Measurements from ENCODE around the gene TEDDM1.

Gene TEDDM1

DNA sequence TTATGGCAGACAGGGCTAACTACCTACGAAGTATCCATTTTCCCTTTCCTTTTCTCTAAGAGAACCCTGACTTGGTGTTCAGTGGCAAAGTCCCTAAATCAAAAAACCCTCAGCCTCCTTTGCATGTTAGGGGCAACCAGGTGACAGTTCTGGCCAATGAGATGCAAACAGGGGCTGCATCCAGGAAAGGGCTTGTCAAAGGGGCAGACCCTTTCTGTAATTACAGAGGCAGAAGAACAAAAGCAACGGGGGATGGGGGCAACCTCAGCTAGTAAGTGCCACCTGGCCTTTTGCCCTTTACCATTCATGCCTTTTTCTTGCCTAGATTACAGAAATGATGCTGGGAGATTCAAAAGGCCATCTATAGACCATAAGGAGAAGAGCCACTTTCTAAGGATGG is 43.3 kb downstream of the TEDDM1 start:
- H3K4me3 ChIP-seq (replicated peaks in 1 of 2; ENCODE audit: low read depth in 2 of 2, low read length in 2 of 2), result no peak overlapping the region
- TF ChIP-seq, protein P1, sequence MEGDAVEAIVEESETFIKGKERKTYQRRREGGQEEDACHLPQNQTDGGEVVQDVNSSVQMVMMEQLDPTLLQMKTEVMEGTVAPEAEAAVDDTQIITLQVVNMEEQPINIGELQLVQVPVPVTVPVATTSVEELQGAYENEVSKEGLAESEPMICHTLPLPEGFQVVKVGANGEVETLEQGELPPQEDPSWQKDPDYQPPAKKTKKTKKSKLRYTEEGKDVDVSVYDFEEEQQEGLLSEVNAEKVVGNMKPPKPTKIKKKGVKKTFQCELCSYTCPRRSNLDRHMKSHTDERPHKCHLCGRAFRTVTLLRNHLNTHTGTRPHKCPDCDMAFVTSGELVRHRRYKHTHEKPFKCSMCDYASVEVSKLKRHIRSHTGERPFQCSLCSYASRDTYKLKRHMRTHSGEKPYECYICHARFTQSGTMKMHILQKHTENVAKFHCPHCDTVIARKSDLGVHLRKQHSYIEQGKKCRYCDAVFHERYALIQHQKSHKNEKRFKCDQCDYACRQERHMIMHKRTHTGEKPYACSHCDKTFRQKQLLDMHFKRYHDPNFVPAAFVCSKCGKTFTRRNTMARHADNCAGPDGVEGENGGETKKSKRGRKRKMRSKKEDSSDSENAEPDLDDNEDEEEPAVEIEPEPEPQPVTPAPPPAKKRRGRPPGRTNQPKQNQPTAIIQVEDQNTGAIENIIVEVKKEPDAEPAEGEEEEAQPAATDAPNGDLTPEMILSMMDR (IDR thresholded peaks at IDR 0.05; ENCODE audit: low read depth, low read length), result no peak
- no peak for DNase-seq (ENCODE audit: low read depth in 2 of 2)

DNA sequence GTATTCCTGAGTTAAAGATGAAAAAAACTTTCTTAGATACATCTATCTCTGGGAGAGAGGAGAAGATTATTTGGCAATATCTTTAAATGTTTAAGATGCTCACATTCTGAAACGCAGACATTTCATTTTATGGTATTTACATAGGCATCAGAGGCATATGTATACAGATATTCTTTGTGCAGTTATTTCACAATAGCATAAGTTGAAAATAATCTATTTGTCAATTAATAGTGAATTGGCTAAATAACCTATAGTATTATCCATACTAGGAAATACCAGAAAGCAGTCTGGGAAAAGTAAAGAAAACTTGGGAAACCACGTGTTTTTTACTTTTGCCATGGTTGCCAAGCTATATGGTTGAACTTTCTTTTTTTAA is 44.8 kb downstream of the TEDDM1 start:
- TF ChIP-seq, protein P1 (IDR thresholded peaks at IDR 0.05; ENCODE audit: low read depth, low read length), result no peak
- DNase-seq (ENCODE audit: low read depth in 2 of 2), result no peak
- H3K4me3 ChIP-seq (replicated peaks in 1 of 2; ENCODE audit: low read depth in 2 of 2, low read length in 2 of 2), result no peak overlapping the region

DNA sequence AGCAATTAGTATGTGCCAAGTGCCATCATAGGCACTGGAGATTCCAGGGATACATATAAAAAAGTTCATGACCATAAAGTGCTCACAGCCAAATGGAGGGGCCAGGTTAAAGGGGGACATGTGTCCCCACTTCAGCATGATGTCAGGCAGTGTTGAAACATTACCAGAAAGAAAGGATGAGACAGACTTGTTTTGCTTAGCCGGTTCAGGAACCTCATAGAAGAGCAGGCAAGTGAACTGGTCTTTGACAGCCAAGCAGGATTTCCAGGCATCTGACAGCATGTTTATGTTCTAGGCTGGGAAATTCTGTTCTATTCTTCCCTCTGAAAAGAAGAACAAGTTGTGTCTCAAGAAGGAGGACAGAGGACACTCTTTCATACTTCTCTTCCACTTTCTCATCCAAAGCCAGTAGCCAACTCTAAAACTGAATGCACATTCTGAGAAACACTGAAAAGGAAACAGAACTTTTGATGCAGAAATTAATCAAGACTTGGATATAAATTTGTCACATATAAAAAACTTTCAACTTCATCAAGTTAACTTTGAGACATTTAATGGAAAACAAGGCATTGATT is 48.6 kb downstream of the TEDDM1 start:
- H3K4me3 ChIP-seq (replicated peaks in 1 of 2; ENCODE audit: low read depth in 2 of 2, low read length in 2 of 2), result no peak overlapping the region
- TF ChIP-seq, protein P1 (IDR thresholded peaks at IDR 0.05; ENCODE audit: low read depth, low read length), result no peak
- no peak for DNase-seq (ENCODE audit: low read depth in 2 of 2)

DNA sequence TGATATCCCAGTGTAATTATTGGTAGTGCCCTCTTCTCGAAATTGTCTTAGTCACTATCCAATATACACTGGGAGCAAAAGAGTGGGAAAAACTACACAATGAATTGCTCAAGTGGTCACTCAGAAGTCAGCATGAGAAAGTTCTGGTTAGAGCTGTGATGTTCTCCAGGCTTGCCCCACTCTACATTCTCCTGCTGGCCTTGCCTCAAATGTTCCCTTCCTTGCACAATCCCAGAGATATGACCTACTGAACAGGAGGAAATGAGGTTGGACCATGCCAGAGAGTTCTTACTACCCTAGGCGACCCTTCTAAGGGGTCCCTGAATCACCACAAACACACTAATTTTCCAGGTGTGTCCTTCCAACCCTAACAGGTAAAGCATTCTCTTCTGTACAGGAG is 49.6 kb downstream of the TEDDM1 start:
- H3K4me3 ChIP-seq (replicated peaks in 1 of 2; ENCODE audit: low read depth in 2 of 2, low read length in 2 of 2), result no peak overlapping the region
- DNase-seq (ENCODE audit: low read depth in 2 of 2), result peak in 1 of 2 donors; percentile 21
- TF ChIP-seq, protein P1 (IDR thresholded peaks at IDR 0.05; ENCODE audit: low read depth, low read length), result no peak

DNA sequence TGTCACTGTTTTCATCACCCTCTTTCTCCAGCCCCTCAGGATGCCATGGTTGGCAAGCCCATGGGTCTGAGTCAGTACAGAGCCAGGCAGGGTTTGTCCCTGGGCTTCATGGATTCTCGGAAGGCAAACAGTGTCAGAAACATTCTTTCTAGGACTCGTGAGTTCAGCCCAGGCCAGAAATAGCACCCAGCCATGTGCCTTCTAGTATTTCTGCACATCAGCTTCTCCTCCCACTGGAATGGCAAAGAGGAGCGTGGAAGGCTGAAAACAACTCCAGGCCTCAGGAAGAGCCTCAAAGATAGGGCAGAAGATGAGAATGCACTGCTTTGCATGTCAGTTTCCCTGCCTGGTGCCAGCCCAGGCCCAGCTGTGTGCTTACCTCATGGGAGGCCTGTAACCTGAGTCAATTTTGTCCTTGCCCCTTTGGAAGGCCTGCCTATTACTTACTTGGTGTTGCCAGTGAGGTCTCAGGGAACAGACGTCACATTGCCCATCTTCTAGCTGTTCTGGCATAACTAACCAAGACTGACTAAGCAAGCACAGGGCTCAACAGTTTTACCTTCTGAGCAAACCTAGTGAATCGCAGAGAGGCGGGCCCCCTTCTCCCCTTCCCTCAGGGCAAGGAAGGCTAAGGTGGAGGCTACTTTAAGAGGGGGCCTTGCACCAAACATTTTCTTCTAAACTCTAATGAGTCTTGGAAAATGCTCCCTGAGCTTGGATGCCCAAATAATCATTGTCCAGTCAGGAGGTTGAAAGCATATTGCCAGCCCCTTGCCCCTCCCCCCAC is 51.3 kb downstream of the TEDDM1 start:
- TF ChIP-seq, protein P1 (IDR thresholded peaks at IDR 0.05; ENCODE audit: low read depth, low read length), result no peak
- DNase-seq (ENCODE audit: low read depth in 2 of 2), result peak in 1 of 2 donors; percentile 24
- no peak overlapping the region for H3K4me3 ChIP-seq (replicated peaks in 1 of 2; ENCODE audit: low read depth in 2 of 2, low read length in 2 of 2)
